HG03175 (cell line): ENCODE data around the gene ELOVL2.
"Not testable (repeated sequence)": the region's sequence is repeated elsewhere in the genome, so short reads cannot be mapped to it uniquely, and the experiment has no call there.

ENCODE experiments used
- ATAC-seq: cut with Tn5 transposase; IDR thresholded peaks from one replicate; pipeline ENCODE4 v1.9.1; 2021; ENCODE audit warnings: mild to moderate bottlenecking, moderate library complexity; ENCODE audit not compliant: unreplicated experiment

Gene ELOVL2

GRCh38 chr6:11025130-11025529, 19.0 kb downstream of the ELOVL2 start:
- no peak for ATAC-seq

- no peak for ATAC-seq
Observed at GRCh38 chr6:11023032-11023431, 21.1 kb downstream of the ELOVL2 start.

- no peak for ATAC-seq
Observed at GRCh38 chr6:11021714-11022113, 22.4 kb downstream of the ELOVL2 start.

GRCh38 chr6:11021003-11021402, 23.1 kb downstream of the ELOVL2 start:
- ATAC-seq = no peak

- ATAC-seq = no peak
Observed at GRCh38 chr6:11018225-11018624, 25.9 kb downstream of the ELOVL2 start.

GRCh38 chr6:11017090-11017489, 27.0 kb downstream of the ELOVL2 start:
- ATAC-seq = no peak

GRCh38 chr6:11016452-11016851, 27.7 kb downstream of the ELOVL2 start:
- ATAC-seq = no peak

GRCh38 chr6:11015102-11015501, 29.0 kb downstream of the ELOVL2 start:
- no peak for ATAC-seq

- ATAC-seq = no peak
Observed at GRCh38 chr6:11013721-11014070, 30.4 kb downstream of the ELOVL2 start.

GRCh38 chr6:11012976-11013720, 31.0 kb downstream of the ELOVL2 start:
- ATAC-seq = no peak

GRCh38 chr6:11012295-11012754, 31.8 kb downstream of the ELOVL2 start:
- ATAC-seq = no peak

- no peak for ATAC-seq
Observed at GRCh38 chr6:11011787-11012234, 32.3 kb downstream of the ELOVL2 start.

GRCh38 chr6:11009353-11009752, 34.8 kb downstream of the ELOVL2 start:
- no peak for ATAC-seq

- ATAC-seq = no peak
Observed at GRCh38 chr6:11008821-11009220, 35.3 kb downstream of the ELOVL2 start.

- ATAC-seq = no peak
Observed at GRCh38 chr6:11007715-11008608, 36.1 kb downstream of the ELOVL2 start.

- no peak for ATAC-seq
Observed at GRCh38 chr6:11006061-11006460, 38.0 kb downstream of the ELOVL2 start.

GRCh38 chr6:11003297-11003696, 40.8 kb downstream of the ELOVL2 start:
- not testable (repeated sequence) for ATAC-seq

GRCh38 chr6:11002176-11002575, 41.9 kb downstream of the ELOVL2 start:
- no peak for ATAC-seq

GRCh38 chr6:10999994-11000393, 44.1 kb downstream of the ELOVL2 start:
- ATAC-seq = no peak

GRCh38 chr6:10995114-10995707, 48.9 kb downstream of the ELOVL2 start:
- no peak for ATAC-seq

GRCh38 chr6:10993896-10994295, 50.2 kb downstream of the ELOVL2 start:
- no peak for ATAC-seq

- no peak for ATAC-seq
Observed at GRCh38 chr6:10991115-10991514, 53.0 kb downstream of the ELOVL2 start.
